Stimulated activated naive CD8-positive, alpha-beta T cell treated with anti-CD3 and anti-CD28 coated beads, Interleukin-15, amount 100 ng/mL, for 72 hours (primary cell): Measurements from ENCODE around the gene TNFRSF1A.
A peak's percentile ranks its signal among the peaks of the same experiment; 100 is the strongest.
"Not testable (repeated sequence)": the region's sequence is repeated elsewhere in the genome, so short reads cannot be mapped to it uniquely, and the experiment has no call there.

Source experiments
- ATAC-seq: fragments of 150-1000 bp; cut with Tn5 transposase; 2 replicates; pipeline ENCODE4 v1.10.0; 2021; ENCODE audit warnings: mild to moderate bottlenecking, moderate library complexity
- DNase-seq, 2 donors: peaks; one replicate each; pipeline ENCODE4 v3.0.0; 2021 to 2022
- H3K27ac Mint-ChIP-seq, 2 donors: one replicate each; pipeline ENCODE4 v1.8.0; 2022; ENCODE audit warnings: mild to moderate bottlenecking in 2 of 2, mixed read lengths in 2 of 2, moderate library complexity in 2 of 2
- H3K27me3 Mint-ChIP-seq: one replicate; pipeline ENCODE4 v1.8.0; 2022; ENCODE audit warnings: mixed read lengths
- H3K4me1 Mint-ChIP-seq: one replicate; pipeline ENCODE4 v1.8.0; 2022; ENCODE audit warnings: mild to moderate bottlenecking, mixed read lengths
- H3K4me3 Mint-ChIP-seq, 2 donors: one replicate each; pipeline ENCODE4 v1.8.0; 2022; ENCODE audit warnings: mild to moderate bottlenecking in 2 of 2, mixed read lengths in 2 of 2, moderate library complexity in 1 of 2
- H3K9me3 Mint-ChIP-seq, 2 donors: one replicate each; pipeline ENCODE4 v1.8.0; 2022; ENCODE audit warnings: mixed read lengths in 2 of 2

Gene TNFRSF1A

GRCh38 chr12:6351622-6352021 is 9.7 kb upstream of the TNFRSF1A start:
- H3K4me3 Mint-ChIP-seq, result no peak overlapping the region
- DNase-seq (no peak), ATAC-seq (no peak)
- H3K27me3 Mint-ChIP-seq, result no peaks in the 10 kb centered on the region
- H3K9me3 Mint-ChIP-seq, result no peaks in the 10 kb centered on the region
- no peak overlapping the region for H3K27ac Mint-ChIP-seq
- peaks cover 36% of the 10 kb centered on the region for H3K4me1 Mint-ChIP-seq

GRCh38 chr12:6347367-6348338 is 5.8 kb upstream of the TNFRSF1A start:
- ATAC-seq (peak; percentile 24), DNase-seq (no peak)
- Mint-ChIP-seq H3K27ac (no peak overlapping the region), H3K4me1 (peaks cover 52% of the 10 kb centered on the region), H3K27me3 (no peaks in the 10 kb centered on the region), H3K4me3 (peak overlapping the region in 1 of 2 donors; percentile 14), H3K9me3 (no peaks in the 10 kb centered on the region)

GRCh38 chr12:6346942-6347341 is 5.1 kb upstream of the TNFRSF1A start:
- Mint-ChIP-seq H3K27me3 (no peaks in the 10 kb centered on the region), H3K27ac (no peak overlapping the region), H3K9me3 (no peaks in the 10 kb centered on the region), H3K4me3 (peak overlapping the region in 1 of 2 donors; percentile 14), H3K4me1 (peaks cover 55% of the 10 kb centered on the region)
- DNase-seq, result no peak
- ATAC-seq, result no peak

- no peaks in the 10 kb centered on the region for H3K9me3 Mint-ChIP-seq
- no peak for DNase-seq
- H3K27me3 Mint-ChIP-seq, result no peaks in the 10 kb centered on the region
- peak overlapping the region in 1 of 2 donors; percentile 8 for H3K27ac Mint-ChIP-seq
- peaks cover 59% of the 10 kb centered on the region for H3K4me1 Mint-ChIP-seq
- ATAC-seq, result no peak
- H3K4me3 Mint-ChIP-seq, result peak overlapping the region in 1 of 2 donors; percentile 61
Measured at GRCh38 chr12:6346235-6346832, 4.5 kb upstream of the TNFRSF1A start.

GRCh38 chr12:6345319-6346091 is 3.6 kb upstream of the TNFRSF1A start:
- DNase-seq, result peak in 1 of 2 donors; percentile 55
- no peaks in the 10 kb centered on the region for H3K27me3 Mint-ChIP-seq
- H3K27ac Mint-ChIP-seq, result peak overlapping the region; percentile 49 to 68
- H3K4me3 Mint-ChIP-seq, result peak overlapping the region; percentile 49 to 61
- peaks cover 59% of the 10 kb centered on the region for H3K4me1 Mint-ChIP-seq
- ATAC-seq, result peak; percentile 68
- no peaks in the 10 kb centered on the region for H3K9me3 Mint-ChIP-seq

GRCh38 chr12:6344101-6344660 is 2.3 kb upstream of the TNFRSF1A start:
- H3K9me3 Mint-ChIP-seq, H3K27ac Mint-ChIP-seq, ATAC-seq, DNase-seq, H3K27me3 Mint-ChIP-seq, H3K4me3 Mint-ChIP-seq: not testable (repeated sequence)
- peaks cover 59% of the 10 kb centered on the region for H3K4me1 Mint-ChIP-seq

- DNase-seq, result no peak
- no peaks in the 10 kb centered on the region for H3K9me3 Mint-ChIP-seq
- peaks cover 59% of the 10 kb centered on the region for H3K4me1 Mint-ChIP-seq
- no peak overlapping the region for H3K27ac Mint-ChIP-seq
- no peaks in the 10 kb centered on the region for H3K27me3 Mint-ChIP-seq
- peak overlapping the region in 1 of 2 donors; percentile 4 for H3K4me3 Mint-ChIP-seq
- no peak for ATAC-seq
Measured at GRCh38 chr12:6343518-6343917, 1.6 kb upstream of the TNFRSF1A start.

- no peak overlapping the region for H3K4me3 Mint-ChIP-seq
- DNase-seq (no peak), ATAC-seq (no peak)
- H3K27me3 Mint-ChIP-seq, result no peaks in the 10 kb centered on the region
- H3K4me1 Mint-ChIP-seq, result peaks cover 53% of the 10 kb centered on the region
- H3K9me3 Mint-ChIP-seq, result no peaks in the 10 kb centered on the region
- no peak overlapping the region for H3K27ac Mint-ChIP-seq
Measured at GRCh38 chr12:6342140-6342889, 439 bp upstream of the TNFRSF1A start.

GRCh38 chr12:6340745-6341416 is 995 bp downstream of the TNFRSF1A start:
- no peak for ATAC-seq
- H3K27me3 Mint-ChIP-seq, result no peaks in the 10 kb centered on the region
- no peak overlapping the region for H3K27ac Mint-ChIP-seq
- H3K4me3 Mint-ChIP-seq, result no peak overlapping the region
- peaks cover 39% of the 10 kb centered on the region for H3K4me1 Mint-ChIP-seq
- DNase-seq, result peak in 1 of 2 donors; percentile 16
- no peaks in the 10 kb centered on the region for H3K9me3 Mint-ChIP-seq

GRCh38 chr12:6340032-6340638 is 1.7 kb downstream of the TNFRSF1A start:
- DNase-seq, result no peak
- Mint-ChIP-seq H3K27me3 (no peaks in the 10 kb centered on the region), H3K4me3 (no peak overlapping the region), H3K27ac (no peak overlapping the region), H3K4me1 (peaks cover 31% of the 10 kb centered on the region), H3K9me3 (no peaks in the 10 kb centered on the region)
- ATAC-seq, result no peak

- H3K27ac Mint-ChIP-seq, result no peak overlapping the region
- H3K4me1 Mint-ChIP-seq, result peaks cover 24% of the 10 kb centered on the region
- H3K27me3 Mint-ChIP-seq, result no peaks in the 10 kb centered on the region
- DNase-seq (no peak), ATAC-seq (no peak)
- H3K9me3 Mint-ChIP-seq, result no peaks in the 10 kb centered on the region
- H3K4me3 Mint-ChIP-seq, result no peak overlapping the region
Measured at GRCh38 chr12:6338955-6339354, 2.9 kb downstream of the TNFRSF1A start.

- H3K27ac Mint-ChIP-seq, H3K4me3 Mint-ChIP-seq, ATAC-seq, DNase-seq, H3K9me3 Mint-ChIP-seq, H3K27me3 Mint-ChIP-seq: not testable (repeated sequence)
- H3K4me1 Mint-ChIP-seq, result peaks cover 20% of the 10 kb centered on the region
Measured at GRCh38 chr12:6338536-6338935, 3.3 kb downstream of the TNFRSF1A start.

- no peak for DNase-seq
- no peak for ATAC-seq
- Mint-ChIP-seq H3K4me3 (no peak overlapping the region), H3K27ac (no peak overlapping the region), H3K9me3 (no peaks in the 10 kb centered on the region), H3K4me1 (peaks cover 14% of the 10 kb centered on the region), H3K27me3 (no peaks in the 10 kb centered on the region)
Measured at GRCh38 chr12:6337958-6338433, 3.9 kb downstream of the TNFRSF1A start.
